NB4 (cell line): ENCODE data around the gene DEAF1.

Source experiments
- DNase-seq: peaks from one replicate; pipeline ENCODE4 v3.0.0; 2010; ENCODE audit warnings: low read depth
- H3K4me3 ChIP-seq: one replicate; pipeline ENCODE4 v1.5.1; 2011; ENCODE audit warnings: mild to moderate bottlenecking, low read depth, low read length, moderate library complexity
- CTCF ChIP-seq: IDR thresholded peaks from one replicate; pipeline ENCODE4 v1.5.1; 2012; ENCODE audit warnings: low read depth, low read length
- MYC ChIP-seq: IDR thresholded peaks from 2 replicates; pipeline ENCODE4 v1.6.1; 2011; ENCODE audit warnings: low read depth, low read length
- POLR2A ChIP-seq: IDR thresholded peaks from 2 replicates; pipeline ENCODE4 v1.6.1; 2011; ENCODE audit warnings: mild to moderate bottlenecking; ENCODE audit not compliant: insufficient read length; ENCODE audit errors: extremely low read depth
- TF ChIP-seq, protein P1 (sequence below): IDR thresholded peaks from 2 replicates; pipeline ENCODE4 v1.6.1; 2011; ENCODE audit warnings: low read depth, low read length

DEAF1 gene

GRCh38 chr11:679271-680207 lies 15.5 kb downstream of the DEAF1 start:
- no peak for DNase-seq
- TF ChIP-seq, protein P1, sequence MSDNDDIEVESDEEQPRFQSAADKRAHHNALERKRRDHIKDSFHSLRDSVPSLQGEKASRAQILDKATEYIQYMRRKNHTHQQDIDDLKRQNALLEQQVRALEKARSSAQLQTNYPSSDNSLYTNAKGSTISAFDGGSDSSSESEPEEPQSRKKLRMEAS, result no peak
- no peak for TF ChIP-seq CTCF
- no peak for TF ChIP-seq POLR2A
- no peak for TF ChIP-seq MYC
- no peak overlapping the region for H3K4me3 ChIP-seq

GRCh38 chr11:678297-678696 lies 16.7 kb downstream of the DEAF1 start:
- no peak for DNase-seq
- no peak overlapping the region for H3K4me3 ChIP-seq
- no peak for TF ChIP-seq MYC
- no peak for TF ChIP-seq POLR2A

- no peak for DNase-seq
- no peak overlapping the region for H3K4me3 ChIP-seq
- TF ChIP-seq CTCF (no peak), MYC (no peak), POLR2A (no peak)
- TF ChIP-seq, protein P1, result no peak
Observed at GRCh38 chr11:674406-674805, 20.6 kb downstream of the DEAF1 start.

DNA sequence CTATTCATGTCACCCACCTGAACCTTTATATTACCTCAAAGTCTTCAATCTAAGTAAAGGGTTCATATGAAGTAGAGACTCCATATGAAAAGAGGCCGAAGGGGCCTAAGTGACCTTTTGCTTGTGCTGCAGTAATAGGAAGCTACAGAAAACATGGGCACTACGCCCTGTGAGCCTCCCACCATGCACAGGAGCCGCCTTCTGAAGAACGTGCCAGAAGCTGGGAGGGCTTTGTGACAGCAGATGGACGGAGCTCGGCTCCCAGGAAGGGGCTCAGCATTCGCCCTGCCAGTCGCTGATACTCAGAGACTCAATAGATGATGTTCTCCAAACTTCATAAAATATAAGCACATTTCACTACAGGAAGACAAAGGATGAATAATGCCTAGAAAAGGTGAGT lies 21.2 kb downstream of the DEAF1 start:
- TF ChIP-seq, protein P1, result no peak
- TF ChIP-seq MYC (no peak), CTCF (no peak), POLR2A (no peak)
- no peak overlapping the region for H3K4me3 ChIP-seq
- no peak for DNase-seq

GRCh38 chr11:665704-666281 lies 29.2 kb downstream of the DEAF1 start:
- no peak for DNase-seq
- H3K4me3 ChIP-seq, result no peak overlapping the region
- TF ChIP-seq CTCF (no peak), MYC (no peak), POLR2A (no peak)
- TF ChIP-seq, protein P1, result no peak

DNA sequence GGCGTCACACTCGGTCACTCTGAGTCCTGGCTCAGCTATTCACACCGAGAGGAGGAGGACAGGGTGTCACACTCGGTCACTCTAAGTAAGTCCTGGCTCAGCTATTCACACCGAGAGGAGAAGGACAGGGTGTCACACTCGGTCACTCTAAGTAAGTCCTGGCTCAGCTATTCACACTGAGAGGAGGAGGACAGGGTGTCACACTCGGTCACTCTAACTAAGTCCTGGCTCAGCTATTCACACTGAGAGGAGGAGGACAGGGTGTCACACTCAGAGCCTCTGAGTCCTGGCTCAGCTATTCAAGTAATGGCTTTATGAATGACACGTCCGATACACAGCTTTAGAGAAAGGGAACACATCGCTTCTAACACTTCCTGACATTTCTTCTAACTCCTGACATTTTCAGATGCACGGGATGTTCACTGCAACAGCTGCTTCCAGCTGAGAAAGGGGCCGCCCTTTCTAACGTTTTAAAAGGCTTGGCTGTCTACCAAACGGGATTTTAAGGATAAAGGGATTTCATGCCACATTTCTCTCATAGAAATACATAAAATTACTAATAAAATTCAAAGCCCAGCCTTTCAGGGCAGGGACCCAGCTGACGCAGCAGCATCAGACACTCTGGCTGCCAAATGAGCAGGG lies 29.8 kb downstream of the DEAF1 start:
- DNase-seq, result no peak
- no peak for TF ChIP-seq CTCF
- TF ChIP-seq, protein P1, result no peak
- no peak for TF ChIP-seq POLR2A
- TF ChIP-seq MYC, result no peak
- no peak overlapping the region for H3K4me3 ChIP-seq
